Aorta (tissue), 5 donors: ENCODE data around the gene JPH3. TPM values are rescaled to one million over a fixed set of nuclear protein-coding genes. Genes with fewer than 3 reads are reported as not detected.

Source experiments
- ATAC-seq: fragments of 200-7000 bp; cut with Tn5 transposase; one replicate; pipeline ENCODE4 v1.9.1; 2022; ENCODE audit warnings: moderate library complexity; ENCODE audit not compliant: low FRiP score
- DNase-seq, 2 donors: peaks; one replicate each; pipeline ENCODE4 v3.0.0-alpha.2; 2020
- H3K27ac ChIP-seq, 2 donors: one replicate each; pipeline ENCODE4 v1.5.1; 2013; ENCODE audit warnings: low read length in 2 of 2, mild to moderate bottlenecking in 2 of 2, moderate library complexity in 2 of 2, control low read depth in 1 of 2, inconsistent platforms in 1 of 2, low read depth in 1 of 2
- H3K27me3 ChIP-seq, 2 donors: one replicate each; pipeline ENCODE4 v1.6.1; 2013; ENCODE audit warnings: control low read depth in 1 of 2, low read length in 1 of 2, mild to moderate bottlenecking in 1 of 2, moderate library complexity in 1 of 2; ENCODE audit not compliant: insufficient read depth in 2 of 2, control insufficient read depth in 1 of 2
- H3K36me3 ChIP-seq, 2 donors: one replicate each; pipeline ENCODE4 v1.6.1; 2013; ENCODE audit warnings: control low read depth in 1 of 2, low read length in 1 of 2, mild to moderate bottlenecking in 1 of 2; ENCODE audit not compliant: insufficient read depth in 2 of 2, control insufficient read depth in 1 of 2
- H3K4me1 ChIP-seq, 2 donors: one replicate each; pipeline ENCODE4 v1.6.1; 2013; ENCODE audit warnings: low read length in 2 of 2, control low read depth in 1 of 2, mild to moderate bottlenecking in 1 of 2, moderate library complexity in 1 of 2; ENCODE audit not compliant: insufficient read depth in 2 of 2, control insufficient read depth in 1 of 2
- H3K4me3 ChIP-seq, 2 donors: one replicate each; pipeline ENCODE4 v1.5.1; 2013; ENCODE audit warnings: low read length in 2 of 2, control low read depth in 1 of 2, mild to moderate bottlenecking in 1 of 2
- H3K9me3 ChIP-seq: one replicate; pipeline ENCODE4 v1.6.1; 2013; ENCODE audit warnings: mild to moderate bottlenecking, low read length; ENCODE audit not compliant: control insufficient read depth
- whole genome bisulfite sequencing, 2 donors: extraction: QIAGEN DNeasy Blood & Tissue Kit; methylation state at CpG; one replicate each; pipeline ENCODE4 v1.1.7; 2013; 5-methylcytosine and 5-hydroxymethylcytosine counted together
- intact Hi-C, 2 donors: fragments of 100-400 bp; cut with DNase I; formaldehyde crosslinking; loops; one replicate each; pipeline versions ENCODE4 v1.14.2 to v1.15.0; 2022
- polyA plus RNA-seq, 2 donors: library from polyadenylated mRNA; stranded (reverse); fragments of 200-250 nt; gene quantifications; one replicate each; pipeline ENCODE4 v1.2.3, GENCODE V29; 2013
- total RNA-seq, 2 donors: library from RNA; stranded (reverse); fragmentation: NEBNext Ultra II Directional; extraction: Animal tissue kit (Norgen Biotek cat#: 25700); gene quantifications; one replicate each; pipeline ENCODE4 v1.2.1, GENCODE V29; 2021
- donor health status: healthy with polysubstance abuse.
- donor health status: Bipolar disorder and iron deficiency.
- donor health status: DM: no; HTN: no; CAD: no.
- donor health status: DM: no; HTN: no; CAD: no.
- donor health status: DM: yes; HTN: yes; CAD: no.

The JPH3 gene
- total and polyA plus RNA-seq, 4 donors, result 0.21 to 0.26 TPM; not detected in 2

DNA sequence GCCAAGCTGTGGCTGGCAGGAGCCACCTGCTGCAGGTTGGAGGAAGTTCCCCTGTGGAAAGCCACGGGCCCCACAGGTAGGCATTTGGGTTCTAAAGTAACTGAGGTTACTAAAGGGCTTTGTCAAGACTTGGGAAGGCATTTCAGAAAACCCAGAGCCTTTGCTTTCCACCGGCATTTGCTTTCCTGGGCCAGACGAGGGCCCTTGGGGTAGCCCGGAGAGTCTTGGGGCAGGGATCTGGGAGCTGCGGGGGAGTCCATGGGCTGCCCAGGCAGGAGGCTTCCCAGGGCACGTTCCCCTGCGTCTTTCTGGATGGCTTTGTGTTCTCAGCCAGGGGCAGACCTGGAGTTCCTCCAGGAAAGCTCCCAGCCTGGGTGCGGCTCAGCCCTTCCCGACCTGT lies 43.5 kb downstream of the JPH3 start:
- Histone ChIP-seq H3K36me3 (no peaks in the 10 kb centered on the region), H3K27me3 (no peaks in the 10 kb centered on the region), H3K4me3 (no peak overlapping the region), H3K4me1 (no peaks in the 10 kb centered on the region), H3K9me3 (no peaks in the 10 kb centered on the region), H3K27ac (no peak overlapping the region)
- DNase-seq (no peak), ATAC-seq (no peak)
- WGBS, 2 donors, result 74 to 76% methylated on average over 9 of the region's 9 CpGs
- intact Hi-C loops, result no loop called here

DNA sequence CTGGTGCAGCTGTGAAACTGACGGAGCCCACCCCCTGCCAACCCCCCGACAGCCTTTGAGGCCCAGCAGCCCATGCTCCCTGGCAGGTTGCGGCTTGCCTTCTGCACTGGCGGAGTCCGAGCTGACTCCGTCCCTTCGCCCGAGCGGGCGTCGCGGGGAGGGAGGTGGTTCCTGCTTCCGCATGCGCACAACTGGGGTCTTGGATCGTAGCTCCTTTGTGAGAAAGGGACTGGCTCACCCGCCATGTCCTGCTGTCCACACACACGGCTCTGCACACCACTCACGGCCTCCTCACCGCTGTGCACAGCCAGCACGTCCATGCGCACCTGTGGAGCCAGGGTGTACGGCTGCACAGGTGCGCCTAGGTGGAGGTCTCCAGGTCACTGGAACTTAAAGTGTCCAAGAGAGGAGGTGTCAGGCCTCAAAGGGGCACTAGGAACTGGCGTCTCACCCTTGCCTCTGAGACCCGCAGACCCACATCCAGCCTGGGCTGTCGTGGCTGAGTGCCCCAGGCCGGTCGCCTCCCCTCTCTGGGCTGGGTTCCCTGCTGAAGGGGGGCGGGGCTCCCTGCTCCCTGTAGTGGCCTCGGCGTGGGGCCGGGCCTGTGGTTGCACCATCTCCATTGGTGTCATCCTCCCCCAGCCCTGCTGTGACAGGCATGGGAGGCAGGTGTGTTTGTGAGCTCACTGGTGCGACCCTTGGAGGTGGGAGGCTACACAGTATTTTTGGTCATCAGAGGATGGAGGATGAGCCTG lies 45.3 kb downstream of the JPH3 start:
- DNase-seq (no peak), ATAC-seq (no peak)
- H3K4me3 ChIP-seq, result no peak overlapping the region
- H3K9me3 ChIP-seq, result no peaks in the 10 kb centered on the region
- no peaks in the 10 kb centered on the region for H3K4me1 ChIP-seq
- intact Hi-C loops, result no loop called here
- 85 to 87% methylated on average over 33 of the region's 33 CpGs for WGBS, 2 donors
- H3K36me3 ChIP-seq, result no peaks in the 10 kb centered on the region
- H3K27me3 ChIP-seq, result no peaks in the 10 kb centered on the region
- no peak overlapping the region for H3K27ac ChIP-seq

DNA sequence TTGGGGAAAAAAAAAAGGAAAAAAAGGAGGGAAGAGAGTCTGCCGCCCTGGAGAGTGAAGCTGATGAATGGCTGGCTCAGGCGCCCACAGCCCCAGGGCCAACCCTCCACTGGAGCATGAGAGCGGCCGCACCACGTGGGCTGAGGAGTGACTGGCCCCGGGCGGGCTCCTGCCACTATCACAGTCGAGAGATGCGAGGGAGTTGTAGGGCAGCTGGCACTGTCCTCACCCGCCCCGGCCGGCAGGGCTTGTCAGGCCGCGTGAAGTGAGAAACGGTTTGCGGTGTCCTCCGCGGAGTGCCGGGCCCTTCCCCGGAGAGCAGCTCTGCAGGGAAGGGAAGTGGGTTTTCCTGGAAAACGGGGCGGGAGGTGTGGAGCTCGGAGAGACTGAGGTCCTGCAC lies 45.9 kb downstream of the JPH3 start:
- Histone ChIP-seq H3K27me3 (no peaks in the 10 kb centered on the region), H3K4me1 (no peaks in the 10 kb centered on the region), H3K9me3 (no peaks in the 10 kb centered on the region), H3K4me3 (no peak overlapping the region), H3K27ac (no peak overlapping the region), H3K36me3 (no peaks in the 10 kb centered on the region)
- 53 to 57% methylated on average over 23 of the region's 23 CpGs for WGBS, 2 donors
- intact Hi-C loops, result no loop called here
- no peak for ATAC-seq
- no peak for DNase-seq

DNA sequence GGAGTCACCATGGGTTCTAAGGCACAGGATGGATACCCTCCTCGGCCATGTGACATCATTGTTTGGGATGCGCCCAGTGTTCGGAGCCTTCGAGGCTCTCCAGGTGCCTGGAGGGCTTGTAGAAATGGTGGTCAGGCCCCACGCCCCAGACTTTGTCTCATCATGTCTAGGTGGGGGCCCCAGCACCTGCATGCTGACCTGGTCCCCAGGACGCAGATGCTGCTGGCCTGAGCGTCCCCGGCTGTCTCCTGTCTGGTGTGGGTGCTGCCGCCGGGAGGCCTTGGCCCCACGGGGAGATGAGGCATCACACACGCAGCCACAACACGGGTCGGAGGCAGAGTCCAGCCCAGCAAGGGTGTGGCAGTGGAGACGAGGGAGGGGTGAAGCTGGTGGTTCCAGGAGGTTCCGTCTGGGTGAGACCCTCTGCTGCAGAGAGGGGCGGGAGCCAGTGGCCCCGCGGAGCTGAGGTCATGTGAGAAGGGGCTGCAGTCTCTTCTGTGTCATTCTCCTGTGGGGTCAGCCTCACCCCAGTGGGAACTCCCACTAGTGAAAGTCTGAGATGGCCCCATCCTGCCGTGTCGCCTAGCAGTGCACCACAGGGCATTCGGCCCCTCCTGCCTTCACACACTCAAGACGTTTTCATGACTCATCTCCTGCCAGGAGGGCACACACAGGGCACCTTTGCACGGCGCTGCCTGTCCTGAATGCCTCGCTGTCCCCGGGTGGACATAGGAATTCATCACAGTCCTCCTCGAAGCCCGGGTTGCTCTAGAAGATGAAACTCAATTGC lies 46.6 kb downstream of the JPH3 start:
- no peaks in the 10 kb centered on the region for H3K4me1 ChIP-seq
- no peak overlapping the region for H3K27ac ChIP-seq
- 75 to 76% methylated on average over 29 of the region's 29 CpGs for WGBS, 2 donors
- H3K36me3 ChIP-seq, result no peaks in the 10 kb centered on the region
- H3K27me3 ChIP-seq, result no peaks in the 10 kb centered on the region
- intact Hi-C loops, result no loop called here
- H3K9me3 ChIP-seq, result no peaks in the 10 kb centered on the region
- DNase-seq (no peak), ATAC-seq (no peak)
- no peak overlapping the region for H3K4me3 ChIP-seq

DNA sequence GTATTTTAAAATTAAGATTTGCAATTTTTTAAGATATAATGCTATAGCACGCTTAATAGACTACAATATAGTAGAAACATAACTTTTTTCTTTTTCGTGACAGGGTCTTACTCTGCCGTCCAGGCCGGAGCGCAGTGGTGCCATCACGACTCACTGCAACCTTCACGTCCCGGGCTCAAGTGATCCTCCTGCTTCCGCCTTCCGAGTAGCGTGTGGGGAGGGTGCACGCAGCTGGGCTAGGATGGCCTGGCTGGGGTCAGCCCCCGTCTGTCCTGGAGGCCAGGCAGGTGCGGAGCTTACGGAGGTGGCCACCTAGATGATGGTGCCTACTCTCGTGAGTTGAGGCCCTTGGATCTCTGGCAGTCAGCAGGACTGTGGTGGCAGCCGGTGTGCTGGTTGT lies 50.1 kb downstream of the JPH3 start:
- intact Hi-C loops, result no loop called here
- no peaks in the 10 kb centered on the region for H3K27me3 ChIP-seq

DNA sequence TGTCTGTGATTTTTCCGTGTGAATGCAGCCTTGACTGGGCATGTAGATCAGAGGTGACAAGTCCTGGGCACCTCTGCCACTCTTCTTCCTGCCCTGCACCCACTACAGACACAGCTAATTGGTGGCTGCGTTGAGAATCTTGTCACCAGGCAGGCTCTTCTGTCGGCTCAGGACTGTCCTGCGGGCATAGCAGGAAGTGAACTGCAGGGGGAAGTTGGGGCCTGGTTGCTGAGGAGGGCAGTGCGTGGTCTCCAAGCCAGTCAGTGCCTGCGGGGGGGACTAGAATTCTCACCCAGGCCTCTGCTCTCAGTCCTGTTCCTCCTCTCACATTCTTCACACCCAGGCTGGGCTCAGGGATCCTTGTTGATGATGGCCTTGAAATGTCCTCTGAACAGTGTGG lies 50.5 kb downstream of the JPH3 start:
- WGBS, 2 donors, result 59 to 61% methylated on average over 6 of the region's 6 CpGs
- H3K27me3 ChIP-seq, result no peaks in the 10 kb centered on the region

More for the DNA sequence above, 50.1 kb downstream of the JPH3 start:
- WGBS, 2 donors, result 88 to 90% methylated on average over 17 of the region's 17 CpGs
- no peak overlapping the region for H3K4me3 ChIP-seq
- peaks cover 1% of the 10 kb centered on the region for H3K9me3 ChIP-seq
- ATAC-seq (no peak), DNase-seq (no peak)
- H3K4me1 ChIP-seq, result no peaks in the 10 kb centered on the region
- H3K27ac ChIP-seq, result no peak overlapping the region
- H3K36me3 ChIP-seq, result no peaks in the 10 kb centered on the region

DNA sequence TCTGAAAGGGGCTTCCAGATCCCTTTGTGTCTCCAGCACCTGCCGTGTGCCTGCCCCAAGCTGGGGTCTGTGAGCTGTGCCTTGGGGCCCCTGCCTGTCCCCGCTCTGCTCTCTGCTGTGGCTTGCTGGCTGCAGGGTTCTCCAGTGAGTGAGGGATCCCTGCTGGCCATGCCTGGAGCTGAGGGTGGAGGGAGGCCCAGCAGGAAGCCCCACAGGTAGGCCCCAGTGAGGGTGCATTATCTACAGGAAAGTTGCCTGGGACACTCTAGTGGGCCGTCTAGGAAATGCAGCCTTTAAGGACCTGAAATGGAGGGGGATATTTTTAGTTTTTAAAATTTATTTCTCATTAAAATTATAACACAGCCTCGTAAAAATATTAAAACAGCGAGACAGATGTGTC lies 50.9 kb downstream of the JPH3 start:
- H3K4me1 ChIP-seq, result no peaks in the 10 kb centered on the region
- H3K9me3 ChIP-seq, result peaks cover 8% of the 10 kb centered on the region
- no peaks in the 10 kb centered on the region for H3K27me3 ChIP-seq
- 67 to 71% methylated on average over 5 of the region's 5 CpGs for WGBS, 2 donors
- H3K27ac ChIP-seq, result no peak overlapping the region
- ATAC-seq (no peak), DNase-seq (no peak)
- intact Hi-C loops, result no loop called here
- no peaks in the 10 kb centered on the region for H3K36me3 ChIP-seq
- no peak overlapping the region for H3K4me3 ChIP-seq

More for the DNA sequence above, 50.5 kb downstream of the JPH3 start:
- no peak overlapping the region for H3K4me3 ChIP-seq
- no peak overlapping the region for H3K27ac ChIP-seq
- ATAC-seq, result no peak
- H3K36me3 ChIP-seq, result no peaks in the 10 kb centered on the region
- no peak for DNase-seq
- no peaks in the 10 kb centered on the region for H3K4me1 ChIP-seq
- H3K9me3 ChIP-seq, result peaks cover 5% of the 10 kb centered on the region
- intact Hi-C loops, result no loop called here

DNA sequence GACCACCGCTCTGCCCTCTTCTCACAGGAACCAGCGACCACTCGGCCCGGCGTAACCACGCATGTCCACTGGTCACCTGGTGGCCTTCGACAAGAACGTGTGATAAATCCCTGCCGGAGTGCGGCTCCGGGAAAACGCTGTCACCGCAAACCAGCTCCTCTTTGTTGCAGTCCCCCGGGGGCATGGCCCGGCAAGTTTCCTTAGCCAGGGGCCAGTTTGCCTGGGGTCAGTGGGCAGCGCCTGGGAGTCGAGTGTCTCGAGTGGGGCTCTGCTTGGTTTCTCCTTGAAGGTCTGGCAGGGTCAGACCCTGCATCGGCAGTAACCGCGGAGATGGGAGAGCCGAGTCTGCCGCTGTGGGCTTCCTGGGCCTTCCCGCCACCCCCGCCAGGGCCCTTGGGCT lies 52.5 kb downstream of the JPH3 start:
- Histone ChIP-seq H3K36me3 (no peaks in the 10 kb centered on the region), H3K9me3 (peaks cover 8% of the 10 kb centered on the region), H3K27me3 (no peaks in the 10 kb centered on the region), H3K4me1 (no peaks in the 10 kb centered on the region), H3K27ac (no peak overlapping the region), H3K4me3 (no peak overlapping the region)
- no peak for ATAC-seq
- intact Hi-C loops, result no loop called here
- WGBS, 2 donors, result 78 to 82% methylated on average over 25 of the region's 25 CpGs
- DNase-seq, result no peak

DNA sequence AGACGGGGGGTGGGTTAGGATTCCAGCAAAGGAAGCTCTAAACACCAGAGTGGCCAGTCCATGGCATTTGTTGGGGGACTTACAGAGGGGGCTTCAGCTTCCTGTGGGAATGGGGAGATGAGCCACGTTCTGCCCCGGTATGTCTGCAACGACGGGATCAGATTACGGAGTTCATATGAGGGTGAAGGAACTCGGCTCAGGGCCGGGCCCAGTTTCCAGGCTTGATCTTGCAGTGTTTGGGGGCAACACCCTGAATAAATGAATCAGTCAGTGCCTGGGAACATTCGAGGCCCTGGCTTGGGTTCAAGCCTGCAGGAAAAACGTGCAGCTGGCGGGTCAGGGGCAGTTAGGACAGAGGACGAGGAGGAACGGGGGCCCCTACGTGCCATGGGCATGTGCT lies 54.0 kb downstream of the JPH3 start:
- no peaks in the 10 kb centered on the region for H3K36me3 ChIP-seq
- DNase-seq, result no peak
- no peaks in the 10 kb centered on the region for H3K27me3 ChIP-seq
- WGBS, 2 donors, result 42 to 48% methylated on average over 14 of the region's 14 CpGs
- no peak overlapping the region for H3K27ac ChIP-seq
- H3K4me1 ChIP-seq, result no peaks in the 10 kb centered on the region
- no peak for ATAC-seq
- H3K4me3 ChIP-seq, result no peak overlapping the region
- peaks cover 8% of the 10 kb centered on the region for H3K9me3 ChIP-seq
- intact Hi-C loops, result no loop called here
